ENCODE results near the gene USH2A. TPM values are rescaled to one million over a fixed set of nuclear protein-coding genes. Genes with fewer than 3 reads are reported as not detected.

Gene USH2A
- total and polyA plus RNA-seq, 5 experiments from 2014 or later = not detected

GRCh38 chr1:215647738-215648137, 775.5 kb downstream of the USH2A start:
- DNase-seq = no peak

DNA sequence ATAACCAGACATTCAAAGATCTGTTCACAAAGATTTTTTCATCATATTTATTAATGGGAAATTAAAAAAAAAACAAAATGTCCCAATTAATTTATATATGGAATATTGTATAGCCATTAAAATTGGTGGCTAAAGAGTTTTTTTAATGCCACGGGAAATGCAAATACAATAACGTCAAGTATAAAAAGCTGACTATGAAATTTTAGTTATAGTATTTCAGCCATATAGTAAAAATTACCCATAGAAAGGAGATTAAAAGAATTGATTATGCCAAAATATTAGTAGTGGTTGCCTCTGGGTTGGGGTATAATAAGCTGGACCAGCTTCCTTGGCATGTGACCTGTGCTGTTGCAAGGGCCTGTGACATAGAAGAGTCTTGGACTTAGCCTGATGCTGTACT, 777.4 kb downstream of the USH2A start:
- POLR2A ChIA-PET = no interaction called here
- no peak for ATAC-seq
- Mint-ChIP-seq H3K27ac (no peak overlapping the region), H3K27me3 (peaks cover 0 to 26% (median 6%) of the 10 kb centered on the region in 5 donors), H3K9me3 (peaks cover 0 to 10% (median 0%) of the 10 kb centered on the region in 9 donors), H3K4me3 (no peak overlapping the region), H3K36me3 (no peaks in the 10 kb centered on the region), H3K4me1 (no peaks in the 10 kb centered on the region)
- DNase-seq = no peak

More at GRCh38 chr1:215647738-215648137, 775.5 kb downstream of the USH2A start:
- Mint-ChIP-seq H3K4me1 (peaks cover 0 to 1% (median 0%) of the 10 kb centered on the region in 4 donors), H3K27ac (no peak overlapping the region), H3K9me3 (peaks cover 0 to 10% (median 0%) of the 10 kb centered on the region in 9 donors), H3K27me3 (peaks cover 0 to 26% (median 6%) of the 10 kb centered on the region in 5 donors), H3K36me3 (no peaks in the 10 kb centered on the region), H3K4me3 (no peak overlapping the region)
- no peak for ATAC-seq
- POLR2A ChIA-PET = no interaction called here

- peaks cover 0 to 10% (median 0%) of the 10 kb centered on the region in 9 donors for H3K9me3 Mint-ChIP-seq
- peaks cover 0 to 19% (median 4%) of the 10 kb centered on the region in 5 donors for H3K27me3 Mint-ChIP-seq
- no peaks in the 10 kb centered on the region for H3K36me3 Mint-ChIP-seq
- POLR2A ChIA-PET = no interaction called here
- no peaks in the 10 kb centered on the region for H3K4me1 Mint-ChIP-seq
- no peak overlapping the region for H3K4me3 Mint-ChIP-seq
- no peak for ATAC-seq
- no peak for DNase-seq
- H3K27ac Mint-ChIP-seq = no peak overlapping the region
Measured at GRCh38 chr1:215645182-215645581, 778.1 kb downstream of the USH2A start.

GRCh38 chr1:215643592-215644321, 779.5 kb downstream of the USH2A start:
- Mint-ChIP-seq H3K27me3 (peaks cover 0 to 15% (median 4%) of the 10 kb centered on the region in 5 donors), H3K27ac (no peak overlapping the region), H3K4me3 (no peak overlapping the region), H3K36me3 (no peaks in the 10 kb centered on the region), H3K4me1 (no peaks in the 10 kb centered on the region), H3K9me3 (peaks cover 0 to 10% (median 0%) of the 10 kb centered on the region in 9 donors)
- ATAC-seq = no peak
- POLR2A ChIA-PET = no interaction called here
- DNase-seq = no peak

DNA sequence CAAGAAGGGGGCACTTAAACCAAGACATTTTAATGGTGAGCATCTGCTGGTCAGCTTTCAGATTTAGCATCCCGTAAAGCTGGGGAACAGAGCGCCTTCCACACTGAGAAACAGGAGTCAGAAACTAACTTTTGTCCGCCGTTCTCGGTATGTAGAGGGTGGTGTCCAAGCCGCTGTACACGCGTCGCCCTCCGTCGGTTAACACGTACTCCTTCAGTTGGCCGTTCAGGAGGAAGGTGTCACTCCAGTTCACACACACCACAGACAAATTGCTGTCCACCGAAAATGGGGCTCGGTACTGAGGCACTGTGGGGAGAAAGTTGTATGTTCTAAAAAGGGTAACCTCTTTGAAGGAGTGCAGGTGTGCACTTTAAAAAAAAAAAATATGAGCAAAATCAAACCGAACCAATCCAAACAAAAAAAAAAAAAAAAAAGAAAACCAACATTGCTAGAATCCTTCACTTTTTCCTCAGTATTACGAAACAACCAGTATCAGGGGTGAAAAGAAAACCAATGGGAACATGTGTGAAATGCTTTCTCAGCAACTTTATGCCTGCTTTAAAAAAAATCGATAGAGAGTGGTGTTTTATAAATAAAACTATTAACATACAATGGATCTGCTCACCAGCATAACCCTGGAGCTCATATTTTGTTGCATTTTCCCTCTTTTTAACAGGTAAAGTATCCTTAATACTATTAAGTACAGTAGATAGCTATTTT, 782.7 kb downstream of the USH2A start:
- Mint-ChIP-seq H3K4me1 (no peaks in the 10 kb centered on the region), H3K36me3 (no peaks in the 10 kb centered on the region), H3K9me3 (peaks cover 0 to 10% (median 0%) of the 10 kb centered on the region in 9 donors), H3K4me3 (no peak overlapping the region), H3K27me3 (peaks cover 0 to 3% (median 0%) of the 10 kb centered on the region in 5 donors), H3K27ac (no peak overlapping the region)
- POLR2A ChIA-PET = no interaction called here
- DNase-seq (no peak), ATAC-seq (no peak)

- Mint-ChIP-seq H3K4me3 (no peak overlapping the region), H3K36me3 (no peaks in the 10 kb centered on the region), H3K4me1 (no peaks in the 10 kb centered on the region), H3K9me3 (no peaks in the 10 kb centered on the region), H3K27me3 (peaks cover 0 to 25% (median 13%) of the 10 kb centered on the region in 5 donors), H3K27ac (no peak overlapping the region)
- no peak for DNase-seq
- POLR2A ChIA-PET = no interaction called here
- no peak for ATAC-seq
Measured at GRCh38 chr1:215637041-215637573, 786.1 kb downstream of the USH2A start.

- Mint-ChIP-seq H3K4me3 (no peak overlapping the region), H3K27ac (no peak overlapping the region), H3K4me1 (no peaks in the 10 kb centered on the region), H3K9me3 (no peaks in the 10 kb centered on the region), H3K36me3 (no peaks in the 10 kb centered on the region), H3K27me3 (peaks cover 0 to 28% (median 14%) of the 10 kb centered on the region in 5 donors)
- ATAC-seq = no peak
- POLR2A ChIA-PET = no interaction called here
- no peak for DNase-seq
Measured at GRCh38 chr1:215636258-215636965, 786.8 kb downstream of the USH2A start.

DNA sequence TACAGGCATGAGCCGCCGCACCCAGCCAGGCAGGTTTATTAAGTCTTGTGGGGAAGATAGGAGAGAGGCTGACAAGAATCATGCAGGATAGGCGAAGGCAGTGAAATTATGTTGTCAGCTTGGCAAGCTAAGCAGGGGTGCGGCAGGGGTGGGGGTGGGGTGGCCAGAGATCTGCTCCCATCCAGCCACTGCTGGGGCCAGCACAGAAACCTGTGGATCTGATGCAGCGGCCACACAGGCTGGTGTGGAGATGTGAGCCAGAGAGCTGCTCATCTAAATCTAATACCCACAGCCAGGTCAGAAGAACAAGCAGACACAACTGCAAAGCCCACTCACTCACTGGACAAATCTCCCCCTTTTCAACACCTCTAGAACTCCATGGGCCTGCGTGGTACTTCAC, 787.4 kb downstream of the USH2A start:
- DNase-seq (no peak), ATAC-seq (no peak)
- peaks cover 0 to 2% (median 0%) of the 10 kb centered on the region in 9 donors for H3K9me3 Mint-ChIP-seq
- H3K4me1 Mint-ChIP-seq = no peaks in the 10 kb centered on the region
- no peak overlapping the region for H3K4me3 Mint-ChIP-seq
- no peak overlapping the region for H3K27ac Mint-ChIP-seq
- POLR2A ChIA-PET = no interaction called here
- peaks cover 2 to 28% (median 14%) of the 10 kb centered on the region in 5 donors for H3K27me3 Mint-ChIP-seq
- no peaks in the 10 kb centered on the region for H3K36me3 Mint-ChIP-seq

- ATAC-seq = no peak
- no peaks in the 10 kb centered on the region for H3K4me1 Mint-ChIP-seq
- no peak overlapping the region for H3K4me3 Mint-ChIP-seq
- no peaks in the 10 kb centered on the region for H3K36me3 Mint-ChIP-seq
- H3K9me3 Mint-ChIP-seq = peaks cover 0 to 3% (median 0%) of the 10 kb centered on the region in 9 donors
- POLR2A ChIA-PET = no interaction called here
- DNase-seq = no peak
- H3K27ac Mint-ChIP-seq = no peak overlapping the region
- H3K27me3 Mint-ChIP-seq = peaks cover 2 to 28% (median 11%) of the 10 kb centered on the region in 5 donors
Measured at GRCh38 chr1:215631489-215631888, 791.8 kb downstream of the USH2A start.

- ATAC-seq (no peak), DNase-seq (no peak)
- H3K9me3 Mint-ChIP-seq = peaks cover 0 to 3% (median 0%) of the 10 kb centered on the region in 9 donors
- POLR2A ChIA-PET = no interaction called here
- H3K36me3 Mint-ChIP-seq = no peaks in the 10 kb centered on the region
- H3K4me3 Mint-ChIP-seq = no peak overlapping the region
- H3K4me1 Mint-ChIP-seq = no peaks in the 10 kb centered on the region
- no peak overlapping the region for H3K27ac Mint-ChIP-seq
- peaks cover 2 to 28% (median 11%) of the 10 kb centered on the region in 5 donors for H3K27me3 Mint-ChIP-seq
Measured at GRCh38 chr1:215631040-215631439, 792.2 kb downstream of the USH2A start.

- H3K4me3 Mint-ChIP-seq = no peak overlapping the region
- no peaks in the 10 kb centered on the region for H3K4me1 Mint-ChIP-seq
- no peak for DNase-seq
- H3K27ac Mint-ChIP-seq = no peak overlapping the region
- peaks cover 0 to 2% (median 0%) of the 10 kb centered on the region in 5 donors for H3K27me3 Mint-ChIP-seq
- peaks cover 0 to 2% (median 0%) of the 10 kb centered on the region in 3 donors for H3K36me3 Mint-ChIP-seq
- ATAC-seq = no peak
- POLR2A ChIA-PET = no interaction called here
- H3K9me3 Mint-ChIP-seq = peaks cover 0 to 3% (median 0%) of the 10 kb centered on the region in 9 donors
Measured at GRCh38 chr1:215625949-215626348, 797.3 kb downstream of the USH2A start.

DNA sequence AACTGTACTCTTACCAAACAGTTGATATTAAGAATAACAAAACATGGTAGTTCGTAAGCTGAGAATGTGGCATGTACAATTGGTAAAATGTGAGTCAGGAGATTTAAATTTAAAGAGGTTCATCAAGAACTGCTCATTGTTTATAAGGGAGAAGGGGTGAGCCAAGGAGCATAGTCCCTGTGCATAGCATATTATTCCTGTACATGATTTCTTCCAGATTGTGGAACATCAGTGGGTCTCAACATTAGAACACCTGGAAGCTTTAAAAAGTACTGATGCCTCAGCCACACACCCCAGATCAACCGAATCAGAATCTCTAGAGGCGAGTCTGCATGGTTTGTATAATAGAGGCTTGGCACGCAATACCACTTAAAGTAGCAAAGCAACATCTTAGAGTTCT, 800.1 kb downstream of the USH2A start:
- no peak overlapping the region for H3K27ac Mint-ChIP-seq
- POLR2A ChIA-PET = no interaction called here
- DNase-seq = no peak
- no peaks in the 10 kb centered on the region for H3K4me1 Mint-ChIP-seq
- peaks cover 0 to 2% (median 0%) of the 10 kb centered on the region in 9 donors for H3K9me3 Mint-ChIP-seq
- H3K36me3 Mint-ChIP-seq = peaks cover 0 to 13% (median 8%) of the 10 kb centered on the region in 3 donors
- H3K27me3 Mint-ChIP-seq = no peaks in the 10 kb centered on the region
- no peak overlapping the region for H3K4me3 Mint-ChIP-seq
- no peak for ATAC-seq

GRCh38 chr1:215617979-215618378, 805.3 kb downstream of the USH2A start:
- peaks cover 0 to 33% (median 23%) of the 10 kb centered on the region in 3 donors for H3K36me3 Mint-ChIP-seq
- POLR2A ChIA-PET = no interaction called here
- DNase-seq (no peak), ATAC-seq (no peak)
- peaks cover 0 to 2% (median 0%) of the 10 kb centered on the region in 9 donors for H3K9me3 Mint-ChIP-seq
- H3K27me3 Mint-ChIP-seq = no peaks in the 10 kb centered on the region
- H3K4me3 Mint-ChIP-seq = no peak overlapping the region
- no peak overlapping the region for H3K27ac Mint-ChIP-seq
- no peaks in the 10 kb centered on the region for H3K4me1 Mint-ChIP-seq

Data from naive thymus-derived CD8-positive, alpha-beta T cell (primary cell).